WTC11 (cell line): Measurements from ENCODE around the gene CPT1A.

ENCODE experiments used
- ARID4B ChIP-seq: sonication (generic); formaldehyde crosslinking; IDR thresholded peaks from 2 replicates; pipeline ENCODE4 v1.8.0; 2023; ENCODE audit warnings: missing genetic modification reagents, mild to moderate bottlenecking, borderline replicate concordance
- CTCF ChIP-seq: fragments of 200-600 bp; IDR thresholded peaks from 2 replicates; pipeline ENCODE4 v1.8.0; 2022; ENCODE audit warnings: antibody characterized with exemption
- ETV6 ChIP-seq: sonication (generic); formaldehyde crosslinking; IDR thresholded peaks from 2 replicates; pipeline ENCODE4 v1.8.1; 2022; ENCODE audit warnings: mild to moderate bottlenecking, missing genetic modification reagents
- GABPB1 ChIP-seq: sonication (generic); formaldehyde crosslinking; IDR thresholded peaks from 2 replicates; pipeline ENCODE4 v1.8.1; 2023; ENCODE audit warnings: mild to moderate bottlenecking, missing genetic modification reagents
- MAX ChIP-seq: sonication (generic); formaldehyde crosslinking; IDR thresholded peaks from 2 replicates; pipeline ENCODE4 v1.8.0; 2022; ENCODE audit warnings: mild to moderate bottlenecking, missing genetic modification reagents
- NFE2L1 ChIP-seq: sonication (generic); formaldehyde crosslinking; IDR thresholded peaks from 2 replicates; pipeline ENCODE4 v1.8.1; 2023; ENCODE audit warnings: missing genetic modification reagents
- NFYB ChIP-seq: sonication (generic); formaldehyde crosslinking; conservative IDR thresholded peaks from 2 replicates; pipeline ENCODE4 v1.8.0; 2022; ENCODE audit warnings: low read depth, missing genetic modification reagents
- STAT6 ChIP-seq: sonication (generic); formaldehyde crosslinking; conservative IDR thresholded peaks from 2 replicates; pipeline ENCODE4 v1.8.1; 2023; ENCODE audit warnings: mild to moderate bottlenecking, low read depth, missing genetic modification reagents, moderate library complexity
- ZSCAN18 ChIP-seq: fragments of 250-450 bp; sonication (Bioruptor Pico); IDR thresholded peaks from 2 replicates; pipeline ENCODE4 v2.1.2; 2022; ENCODE audit warnings: mild to moderate bottlenecking, moderate library complexity
- TF ChIP-seq, protein P1 (sequence below): sonication (generic); formaldehyde crosslinking; IDR thresholded peaks from 2 replicates; pipeline ENCODE4 v1.8.1; 2022; ENCODE audit warnings: low read depth, missing genetic modification reagents, borderline replicate concordance
- TF ChIP-seq, protein P2 (sequence below): sonication (generic); formaldehyde crosslinking; IDR thresholded peaks from 2 replicates; pipeline ENCODE4 v1.8.1; 2023; ENCODE audit warnings: mild to moderate bottlenecking, moderate library complexity, missing genetic modification reagents

- TF ChIP-seq CTCF = peak; percentile 89
- TF ChIP-seq ETV6 (CRISPR knock-in tag) = no peak
- no peak for TF ChIP-seq NFE2L1 (CRISPR knock-in tag)
- TF ChIP-seq, protein P1, sequence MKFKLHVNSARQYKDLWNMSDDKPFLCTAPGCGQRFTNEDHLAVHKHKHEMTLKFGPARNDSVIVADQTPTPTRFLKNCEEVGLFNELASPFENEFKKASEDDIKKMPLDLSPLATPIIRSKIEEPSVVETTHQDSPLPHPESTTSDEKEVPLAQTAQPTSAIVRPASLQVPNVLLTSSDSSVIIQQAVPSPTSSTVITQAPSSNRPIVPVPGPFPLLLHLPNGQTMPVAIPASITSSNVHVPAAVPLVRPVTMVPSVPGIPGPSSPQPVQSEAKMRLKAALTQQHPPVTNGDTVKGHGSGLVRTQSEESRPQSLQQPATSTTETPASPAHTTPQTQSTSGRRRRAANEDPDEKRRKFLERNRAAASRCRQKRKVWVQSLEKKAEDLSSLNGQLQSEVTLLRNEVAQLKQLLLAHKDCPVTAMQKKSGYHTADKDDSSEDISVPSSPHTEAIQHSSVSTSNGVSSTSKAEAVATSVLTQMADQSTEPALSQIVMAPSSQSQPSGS (CRISPR knock-in tag) = no peak
- no peak for TF ChIP-seq STAT6 (CRISPR knock-in tag)
- no peak for TF ChIP-seq GABPB1 (CRISPR knock-in tag)
- TF ChIP-seq ARID4B (CRISPR knock-in tag) = no peak
- TF ChIP-seq ZSCAN18 (CRISPR knock-in tag) = no peak
- no peak for TF ChIP-seq NFYB (CRISPR knock-in tag)
- TF ChIP-seq MAX (CRISPR knock-in tag) = 0 out of 2 replicates have a peak, but pooled peaks have one; percentile 24
- TF ChIP-seq, protein P2, sequence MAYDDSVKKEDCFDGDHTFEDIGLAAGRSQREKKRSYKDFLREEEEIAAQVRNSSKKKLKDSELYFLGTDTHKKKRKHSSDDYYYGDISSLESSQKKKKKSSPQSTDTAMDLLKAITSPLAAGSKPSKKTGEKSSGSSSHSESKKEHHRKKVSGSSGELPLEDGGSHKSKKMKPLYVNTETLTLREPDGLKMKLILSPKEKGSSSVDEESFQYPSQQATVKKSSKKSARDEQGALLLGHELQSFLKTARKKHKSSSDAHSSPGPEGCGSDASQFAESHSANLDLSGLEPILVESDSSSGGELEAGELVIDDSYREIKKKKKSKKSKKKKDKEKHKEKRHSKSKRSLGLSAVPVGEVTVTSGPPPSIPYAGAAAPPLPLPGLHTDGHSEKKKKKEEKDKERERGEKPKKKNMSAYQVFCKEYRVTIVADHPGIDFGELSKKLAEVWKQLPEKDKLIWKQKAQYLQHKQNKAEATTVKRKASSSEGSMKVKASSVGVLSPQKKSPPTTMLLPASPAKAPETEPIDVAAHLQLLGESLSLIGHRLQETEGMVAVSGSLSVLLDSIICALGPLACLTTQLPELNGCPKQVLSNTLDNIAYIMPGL (CRISPR knock-in tag) = no peak
These were observed 43.4 kb downstream of the CPT1A start for GRCh38 chr11:68798221-68798813.
